GM12892 (cell line): ENCODE data around the gene GATB.

Experiments used
- DNase-seq: peaks from one replicate; pipeline ENCODE4 v3.0.0; 2011; ENCODE audit not compliant: insufficient read length
- FAIRE-seq: peaks from 2 replicates; lab custom pipeline; 2011; peaks lifted over from hg19 to GRCh38; lab: Jason Lieb, UNC
- POLR2A ChIP-seq: IDR thresholded peaks from 2 replicates; pipeline ENCODE4 v1.6.1; 2011; ENCODE audit warnings: low read depth, low read length, control low read depth
- POLR2AphosphoS5 ChIP-seq: IDR thresholded peaks from 2 replicates; pipeline ENCODE4 v1.6.1; 2011; ENCODE audit warnings: low read depth, low read length, control low read depth
- TAF1 ChIP-seq: IDR thresholded peaks from 2 replicates; pipeline ENCODE4 v1.6.1; 2011; ENCODE audit warnings: low read depth, mild to moderate bottlenecking, control low read depth, low read length, borderline replicate concordance

The GATB gene

GRCh38 chr4:151651496-151651895 lies 109.3 kb downstream of the GATB start:
- no peak for FAIRE-seq

GRCh38 chr4:151649479-151649878 lies 111.3 kb downstream of the GATB start:
- no peak for FAIRE-seq

More at GRCh38 chr4:151651496-151651895, 109.3 kb downstream of the GATB start:
- TF ChIP-seq POLR2A (no peak), TAF1 (no peak), POLR2AphosphoS5 (no peak)
- DNase-seq, result no peak

DNA sequence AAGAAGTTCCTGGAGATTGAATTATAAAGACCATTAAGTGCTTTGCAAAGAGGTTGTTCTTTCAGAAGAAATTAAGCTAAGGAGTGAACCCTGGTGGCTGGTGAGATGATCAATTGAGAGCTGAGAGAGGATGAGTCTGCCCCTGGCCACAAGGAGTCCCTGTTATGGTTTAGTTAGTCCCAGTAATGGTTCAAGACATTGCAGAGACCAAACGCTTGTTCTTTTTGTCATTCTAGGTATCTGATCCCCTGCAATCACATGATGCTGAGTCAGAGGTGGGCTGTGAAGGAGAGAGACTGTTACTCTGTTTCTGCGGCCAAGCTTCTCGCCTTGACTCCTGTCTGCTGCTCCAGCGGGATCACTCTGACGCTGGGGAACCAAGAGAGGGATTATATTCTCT lies 114.5 kb downstream of the GATB start:
- TF ChIP-seq TAF1 (no peak), POLR2A (no peak), POLR2AphosphoS5 (no peak)
- no peak for DNase-seq
- FAIRE-seq, result no peak

More at GRCh38 chr4:151649479-151649878, 111.3 kb downstream of the GATB start:
- TF ChIP-seq TAF1 (no peak), POLR2AphosphoS5 (no peak), POLR2A (no peak)
- no peak for DNase-seq

DNA sequence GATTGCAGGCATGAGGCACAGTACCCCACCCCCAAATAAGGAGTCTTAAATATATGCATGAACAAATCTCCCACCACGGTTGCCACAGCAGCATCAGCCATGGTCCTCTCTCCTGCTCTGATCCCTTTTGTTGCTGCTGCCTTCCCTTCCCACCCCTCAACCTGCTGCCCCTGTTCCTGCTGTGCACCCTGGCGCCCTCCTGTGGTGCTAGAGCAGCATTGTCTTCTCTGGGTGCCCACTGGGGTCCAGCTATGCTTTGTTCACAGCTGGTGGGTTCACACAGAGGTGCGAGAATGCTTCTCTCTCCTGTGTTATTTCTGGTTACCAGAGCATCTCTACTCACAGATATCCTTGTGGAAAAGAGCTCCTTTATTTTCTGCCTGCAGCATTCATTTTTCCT lies 116.2 kb downstream of the GATB start:
- TF ChIP-seq POLR2AphosphoS5, result no peak
- no peak for TF ChIP-seq POLR2A
- no peak for TF ChIP-seq TAF1
- FAIRE-seq (no peak), DNase-seq (no peak)

DNA sequence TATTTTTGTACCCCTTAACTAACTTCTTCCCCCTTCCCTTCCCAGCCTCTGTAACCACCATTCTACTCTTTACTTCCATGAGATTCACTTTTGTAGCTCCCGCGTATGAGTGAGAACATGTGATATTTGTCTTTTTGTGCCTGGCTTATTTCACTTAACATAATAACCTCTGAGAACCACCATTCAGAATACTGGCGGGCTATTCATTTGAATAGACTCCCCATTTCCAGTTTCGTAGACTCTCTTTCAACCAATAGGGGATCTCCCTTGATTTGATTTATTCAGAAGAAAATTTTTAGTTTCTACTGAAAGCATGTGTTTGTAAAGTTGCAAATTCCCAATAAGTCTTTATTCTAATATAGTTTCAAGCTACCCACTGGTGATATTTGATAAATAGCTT lies 117.2 kb downstream of the GATB start:
- TF ChIP-seq POLR2A (no peak), TAF1 (no peak), POLR2AphosphoS5 (no peak)
- DNase-seq (no peak), FAIRE-seq (no peak)

GRCh38 chr4:151641983-151642382 lies 118.8 kb downstream of the GATB start:
- TF ChIP-seq POLR2AphosphoS5 (no peak), POLR2A (no peak), TAF1 (no peak)
- no peak for DNase-seq
- FAIRE-seq, result no peak

GRCh38 chr4:151641167-151641566 lies 119.6 kb downstream of the GATB start:
- DNase-seq, result no peak
- no peak for FAIRE-seq
- TF ChIP-seq POLR2AphosphoS5, result no peak
- no peak for TF ChIP-seq POLR2A
- no peak for TF ChIP-seq TAF1

- TF ChIP-seq TAF1 (no peak), POLR2A (no peak), POLR2AphosphoS5 (no peak)
- FAIRE-seq, result no peak
- DNase-seq, result no peak
These were observed 120.4 kb downstream of the GATB start for GRCh38 chr4:151640381-151640780.

- TF ChIP-seq POLR2A (no peak), POLR2AphosphoS5 (no peak), TAF1 (no peak)
- DNase-seq, result no peak
- FAIRE-seq, result no peak
These were observed 122.4 kb downstream of the GATB start for GRCh38 chr4:151638295-151638858.

GRCh38 chr4:151631349-151631748 lies 129.5 kb downstream of the GATB start:
- TF ChIP-seq POLR2AphosphoS5 (no peak), POLR2A (no peak), TAF1 (no peak)

DNA sequence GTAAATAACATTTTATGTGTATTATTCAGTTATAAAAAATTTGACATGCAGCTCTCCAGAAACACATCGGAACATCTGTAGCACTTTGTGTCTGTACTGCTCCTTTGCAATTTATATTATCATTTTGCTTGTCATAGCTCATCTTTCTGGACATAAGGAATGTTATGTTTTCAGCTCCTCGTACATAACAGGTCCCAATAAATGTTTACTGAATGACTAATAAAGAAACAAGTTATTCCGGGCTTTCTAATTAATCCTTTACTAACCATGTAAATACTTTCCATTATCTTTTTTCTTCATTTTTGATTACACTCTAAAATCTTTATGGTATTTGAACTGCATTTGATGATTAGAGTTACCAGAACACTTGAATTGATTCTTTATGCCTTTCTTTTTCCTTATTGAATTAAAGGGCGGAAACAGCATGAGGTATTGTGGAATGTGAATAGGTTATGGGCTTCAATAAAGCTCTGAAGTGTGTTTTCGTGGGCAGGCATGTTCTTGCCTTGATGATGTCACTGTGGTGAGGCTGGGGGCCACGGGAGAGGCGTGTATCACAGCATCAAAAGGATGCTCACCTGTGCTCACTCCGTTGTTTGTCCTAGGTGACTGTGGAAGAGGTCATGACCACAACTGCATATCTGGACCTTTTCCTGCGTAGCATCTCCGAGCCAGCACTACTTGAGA lies 131.6 kb downstream of the GATB start:
- FAIRE-seq, result no peak
- TF ChIP-seq TAF1 (no peak), POLR2A (no peak), POLR2AphosphoS5 (no peak)
- no peak for DNase-seq

More at GRCh38 chr4:151631349-151631748, 129.5 kb downstream of the GATB start:
- DNase-seq, result no peak
- no peak for FAIRE-seq
